Upper lobe of left lung (tissue), 6 donors: Measurements from ENCODE around the gene WDR90. TPM values are rescaled to one million over a fixed set of nuclear protein-coding genes. Genes with fewer than 3 reads are reported as not detected.

Experiments
- ATAC-seq, 2 donors: fragments of 200-7000 bp; cut with Tn5 transposase; one replicate each; pipeline ENCODE4 v1.9.1; 2022; ENCODE audit warnings: mild to moderate bottlenecking in 2 of 2, moderate library complexity in 2 of 2; ENCODE audit not compliant: low FRiP score in 2 of 2
- DNase-seq, 2 donors: peaks; one replicate each; pipeline ENCODE4 v3.0.0-alpha.2; 2019 to 2020
- H3K27ac ChIP-seq, 4 donors: fragments of 200-600 bp; sonication (generic); one replicate each; pipeline ENCODE4 v1.5.1; 2016 to 2019
- H3K27me3 ChIP-seq, 4 donors: fragments of 200-600 bp; sonication (generic); one replicate each; pipeline ENCODE4 v1.5.1; 2017 to 2019
- H3K36me3 ChIP-seq, 4 donors: fragments of 200-600 bp; sonication (generic); one replicate each; pipeline ENCODE4 v1.5.1; 2016 to 2019
- H3K4me1 ChIP-seq, 4 donors: fragments of 200-600 bp; sonication (generic); one replicate each; pipeline ENCODE4 v1.5.1; 2018 to 2019
- H3K4me3 ChIP-seq, 4 donors: fragments of 200-600 bp; sonication (generic); one replicate each; pipeline ENCODE4 v1.5.1; 2017 to 2019; ENCODE audit warnings: mild to moderate bottlenecking in 2 of 4, moderate library complexity in 1 of 4
- H3K9me3 ChIP-seq, 4 donors: fragments of 200-600 bp; sonication (generic); one replicate each; pipeline ENCODE4 v1.5.1; 2018 to 2019
- EP300 ChIP-seq, 4 donors: sonication (generic); formaldehyde crosslinking; IDR thresholded peaks; one replicate each; pipeline ENCODE4 v1.5.1; 2017; ENCODE audit warnings: antibody characterized with exemption in 4 of 4, control low read depth in 2 of 4
- POLR2A ChIP-seq, 4 donors: fragments of 450-650 bp; IDR thresholded peaks; one replicate each; pipeline ENCODE4 v1.5.1; 2016 to 2017; ENCODE audit warnings: antibody characterized with exemption in 4 of 4, mild to moderate bottlenecking in 2 of 4
- POLR2AphosphoS5 ChIP-seq, 2 donors: sonication (generic); formaldehyde crosslinking; IDR thresholded peaks; one replicate each; pipeline ENCODE4 v1.5.1; 2017; ENCODE audit warnings: antibody characterized with exemption in 2 of 2
- WGBS, 2 donors: methylation state at CpG; one replicate each; pipeline ENCODE4 v1.1.5; 2017 to 2018; 5-methylcytosine and 5-hydroxymethylcytosine counted together
- total RNA-seq, 6 donors: library from RNA; depleted of rRNA in 4 of 6; stranded (reverse); fragments of >200 nt in 4 of 6; gene quantifications; one replicate each; pipeline versions ENCODE4 v1.1.0 to v1.2.1, GENCODE V29; 2016 to 2021
- TF ChIP-seq, protein P1 (sequence below), 6 experiments: fragments of 450-650 bp in 4 of 6; fragments of 200-600 bp in 2 of 6; sonication (generic) in 2 of 6; IDR thresholded peaks; one replicate each; pipeline ENCODE4 v1.5.1; 2016 to 2019; ENCODE audit warnings: antibody characterized with exemption in 6 of 6
- donor health status: DM: no; HTN: no; CAD: no; lungs with moderate emphysema.
- donor health status: DM: no; HTN: yes; CAD: no; lungs with severe emphysema.

Gene WDR90
- total RNA-seq, 6 donors from 2014 or later, result 18.8 to 174 (median 34.1) TPM

DNA sequence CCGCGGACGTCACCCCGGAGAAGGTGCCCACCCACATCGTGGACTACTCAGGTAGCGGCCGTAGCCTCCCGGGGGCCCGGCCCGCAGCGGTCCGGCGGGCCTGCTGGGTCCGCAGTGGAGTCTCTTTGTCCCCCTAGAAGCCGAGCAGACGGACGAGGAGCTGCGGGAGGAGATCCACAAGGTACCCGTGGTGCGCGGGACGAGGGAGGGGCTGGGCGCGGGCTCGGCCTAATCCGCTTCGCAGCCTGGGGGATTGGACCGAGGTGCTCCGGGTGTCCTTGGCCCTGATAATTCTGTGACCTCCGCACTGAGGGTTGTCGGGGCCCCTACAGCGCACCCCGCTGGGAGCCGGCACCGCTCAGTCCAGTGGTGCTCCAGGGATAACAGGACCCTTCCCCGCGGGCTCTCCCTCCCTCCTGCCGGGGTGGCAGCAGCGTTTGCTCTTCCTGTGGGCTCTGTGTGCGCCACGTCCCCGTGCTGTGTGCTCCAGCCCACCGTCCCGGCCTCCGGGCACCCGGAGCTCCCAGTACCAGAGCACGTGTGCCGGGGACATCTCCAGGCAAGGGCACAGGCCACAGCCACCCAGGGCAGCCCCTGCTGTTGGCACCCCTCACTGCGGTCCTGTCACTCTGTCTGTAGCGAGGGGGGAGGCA, 19.5 kb downstream of the WDR90 start:
- peak overlapping the region; percentile 69 to 89 (median 87) for H3K27ac ChIP-seq
- ATAC-seq, result peak in 1 of 2 donors; percentile 1
- TF ChIP-seq POLR2A (IDR thresholded peaks at IDR 0.05), result no peak
- TF ChIP-seq EP300 (IDR thresholded peaks at IDR 0.05), result no peak
- no peak for TF ChIP-seq POLR2AphosphoS5 (IDR thresholded peaks at IDR 0.05)
- TF ChIP-seq, protein P1, sequence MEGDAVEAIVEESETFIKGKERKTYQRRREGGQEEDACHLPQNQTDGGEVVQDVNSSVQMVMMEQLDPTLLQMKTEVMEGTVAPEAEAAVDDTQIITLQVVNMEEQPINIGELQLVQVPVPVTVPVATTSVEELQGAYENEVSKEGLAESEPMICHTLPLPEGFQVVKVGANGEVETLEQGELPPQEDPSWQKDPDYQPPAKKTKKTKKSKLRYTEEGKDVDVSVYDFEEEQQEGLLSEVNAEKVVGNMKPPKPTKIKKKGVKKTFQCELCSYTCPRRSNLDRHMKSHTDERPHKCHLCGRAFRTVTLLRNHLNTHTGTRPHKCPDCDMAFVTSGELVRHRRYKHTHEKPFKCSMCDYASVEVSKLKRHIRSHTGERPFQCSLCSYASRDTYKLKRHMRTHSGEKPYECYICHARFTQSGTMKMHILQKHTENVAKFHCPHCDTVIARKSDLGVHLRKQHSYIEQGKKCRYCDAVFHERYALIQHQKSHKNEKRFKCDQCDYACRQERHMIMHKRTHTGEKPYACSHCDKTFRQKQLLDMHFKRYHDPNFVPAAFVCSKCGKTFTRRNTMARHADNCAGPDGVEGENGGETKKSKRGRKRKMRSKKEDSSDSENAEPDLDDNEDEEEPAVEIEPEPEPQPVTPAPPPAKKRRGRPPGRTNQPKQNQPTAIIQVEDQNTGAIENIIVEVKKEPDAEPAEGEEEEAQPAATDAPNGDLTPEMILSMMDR (IDR thresholded peaks at IDR 0.05), result no peak
- no peaks in the 10 kb centered on the region for H3K9me3 ChIP-seq
- DNase-seq, result peak in 1 of 2 donors; percentile 82
- H3K27me3 ChIP-seq, result no peaks in the 10 kb centered on the region
- peak overlapping the region; percentile 87 to 100 (median 100) for H3K4me3 ChIP-seq
- H3K36me3 ChIP-seq, result peaks cover 24 to 47% (median 45%) of the 10 kb centered on the region in 4 donors
- H3K4me1 ChIP-seq, result peaks cover 15 to 21% (median 16%) of the 10 kb centered on the region in 4 donors
- WGBS, 2 donors, result 0 to 7% methylated on average over 2 to 23 of the region's 50 CpGs

DNA sequence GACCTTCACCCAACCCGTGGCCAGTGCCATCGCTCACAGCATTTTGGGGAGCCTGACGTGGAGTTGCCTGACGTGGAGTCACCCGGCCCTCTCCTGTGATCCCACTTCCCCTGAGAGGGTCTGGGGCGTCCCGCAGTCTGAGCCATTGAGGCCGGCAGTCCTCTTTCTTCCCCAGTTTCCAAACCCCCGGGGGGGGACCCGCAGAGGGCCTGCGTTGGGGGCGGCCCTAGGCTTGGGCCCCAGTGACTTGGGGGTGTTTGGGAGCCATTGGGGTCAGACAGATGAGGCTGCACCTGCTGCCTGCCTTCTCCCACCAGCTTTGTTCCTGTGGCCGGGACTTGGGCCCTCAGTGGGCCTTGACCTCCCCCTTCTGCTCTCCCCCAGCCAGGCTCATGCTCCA, 20.5 kb downstream of the WDR90 start:
- no peak for ATAC-seq
- DNase-seq, result peak in 1 of 2 donors; percentile 67

DNA sequence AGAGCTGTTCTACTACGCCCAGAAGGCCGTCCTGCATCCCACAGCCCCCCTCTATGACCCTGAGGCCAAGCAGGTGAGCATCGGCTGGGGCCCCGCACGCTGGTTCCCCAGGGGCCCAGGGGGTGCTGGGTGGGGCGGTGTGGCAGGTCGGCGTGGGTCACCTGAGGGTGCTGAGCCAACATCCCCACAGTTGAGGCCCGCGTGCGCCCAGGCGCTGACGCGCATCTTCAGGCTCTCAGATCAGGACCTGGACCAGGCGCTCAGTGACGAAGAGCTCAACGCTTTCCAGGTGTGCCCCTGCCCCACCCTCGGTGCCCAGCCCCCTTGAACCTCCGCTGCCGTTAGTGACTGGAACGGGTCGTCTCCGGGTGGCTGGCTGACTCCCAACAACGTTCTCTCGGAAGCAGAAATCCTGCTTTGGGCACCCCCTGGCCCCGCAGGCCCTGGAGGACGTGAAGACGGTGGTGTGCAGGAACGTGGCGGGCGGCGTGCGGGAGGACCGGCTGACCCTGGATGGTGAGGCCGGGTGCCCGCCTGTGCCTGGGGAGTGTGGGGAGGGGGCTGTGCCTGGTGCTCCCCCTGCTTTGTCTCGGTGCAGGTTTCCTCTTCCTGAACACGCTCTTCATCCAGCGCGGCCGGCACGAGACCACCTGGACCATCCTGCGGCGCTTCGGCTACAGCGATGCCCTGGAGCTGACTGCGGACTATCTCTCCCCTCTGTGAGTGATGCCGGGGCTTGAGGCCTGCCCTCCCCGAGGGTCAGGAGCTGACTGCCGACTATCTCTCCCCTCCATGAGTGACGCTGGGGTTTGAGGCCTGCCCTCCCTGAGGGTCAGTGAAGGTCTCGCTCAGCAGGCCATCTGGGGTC, 21.6 kb downstream of the WDR90 start:
- no peak for ATAC-seq
- TF ChIP-seq, protein P1 (IDR thresholded peaks at IDR 0.05), result no peak
- TF ChIP-seq POLR2AphosphoS5 (IDR thresholded peaks at IDR 0.05) (no peak), EP300 (IDR thresholded peaks at IDR 0.05) (no peak), POLR2A (IDR thresholded peaks at IDR 0.05) (no peak)
- H3K4me1 ChIP-seq, result peaks cover 25 to 39% (median 26%) of the 10 kb centered on the region in 4 donors
- WGBS, 2 donors, result 94 to 95% methylated on average over 27 to 49 of the region's 52 CpGs
- no peak overlapping the region for H3K27ac ChIP-seq
- H3K27me3 ChIP-seq, result no peaks in the 10 kb centered on the region
- peaks cover 24 to 52% (median 46%) of the 10 kb centered on the region in 4 donors for H3K36me3 ChIP-seq
- DNase-seq, result peak in 1 of 2 donors; percentile 83
- H3K4me3 ChIP-seq, result no peak overlapping the region
- no peaks in the 10 kb centered on the region for H3K9me3 ChIP-seq

More for the DNA sequence above, 20.5 kb downstream of the WDR90 start:
- Histone ChIP-seq H3K27ac (no peak overlapping the region), H3K4me1 (peaks cover 15 to 28% (median 18%) of the 10 kb centered on the region in 4 donors), H3K27me3 (no peaks in the 10 kb centered on the region), H3K36me3 (peaks cover 24 to 52% (median 46%) of the 10 kb centered on the region in 4 donors), H3K9me3 (no peaks in the 10 kb centered on the region), H3K4me3 (no peak overlapping the region)
- TF ChIP-seq, protein P1 (IDR thresholded peaks at IDR 0.05), result no peak
- no peak for TF ChIP-seq POLR2A (IDR thresholded peaks at IDR 0.05)
- no peak for TF ChIP-seq POLR2AphosphoS5 (IDR thresholded peaks at IDR 0.05)
- no peak for TF ChIP-seq EP300 (IDR thresholded peaks at IDR 0.05)
- WGBS, 2 donors, result 88 to 99% methylated on average over 9 to 13 of the region's 13 CpGs

DNA sequence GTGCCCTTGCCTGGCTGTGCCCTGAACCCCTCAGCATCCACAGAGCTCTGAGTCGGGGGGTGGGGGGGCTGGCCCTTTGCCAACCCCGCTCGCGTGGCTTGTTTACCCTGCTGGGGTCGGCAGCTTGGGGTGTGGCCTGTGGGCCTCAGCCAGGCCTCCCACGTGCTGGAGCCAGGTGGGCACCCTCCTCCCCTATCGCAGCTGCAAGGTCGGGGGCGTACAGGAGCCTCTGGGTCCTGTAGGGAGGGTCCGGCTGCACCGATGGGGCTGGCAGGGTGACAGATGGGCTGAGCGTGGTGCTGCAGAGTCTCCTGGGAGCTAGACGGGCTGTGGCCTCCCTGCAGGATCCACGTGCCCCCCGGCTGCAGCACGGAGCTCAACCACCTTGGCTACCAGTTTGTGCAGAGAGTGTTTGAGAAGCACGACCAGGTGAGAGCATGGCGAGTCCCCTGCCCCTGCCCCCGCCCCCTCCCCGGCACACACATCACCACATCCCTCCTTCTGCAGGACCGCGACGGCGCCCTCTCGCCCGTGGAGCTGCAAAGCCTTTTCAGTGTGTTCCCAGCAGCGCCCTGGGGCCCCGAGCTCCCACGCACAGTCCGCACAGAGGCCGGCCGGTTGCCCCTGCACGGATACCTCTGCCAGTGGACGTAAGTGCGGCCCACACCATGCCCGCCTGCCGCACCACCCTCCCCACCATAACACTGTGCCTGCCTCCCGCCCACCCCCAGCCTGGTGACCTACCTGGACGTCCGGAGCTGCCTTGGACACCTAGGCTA, 22.4 kb downstream of the WDR90 start:
- Histone ChIP-seq H3K27me3 (no peaks in the 10 kb centered on the region), H3K4me1 (peaks cover 28 to 47% (median 30%) of the 10 kb centered on the region in 4 donors), H3K9me3 (no peaks in the 10 kb centered on the region), H3K36me3 (peaks cover 24 to 52% (median 46%) of the 10 kb centered on the region in 4 donors), H3K4me3 (no peak overlapping the region), H3K27ac (no peak overlapping the region)
- no peak for TF ChIP-seq EP300 (IDR thresholded peaks at IDR 0.05)
- 91 to 97% methylated on average over 6 to 36 of the region's 40 CpGs for WGBS, 2 donors
- DNase-seq (peak in 1 of 2 donors; percentile 84), ATAC-seq (no peak)
